ENCODE measurements around the gene TMEM132E.

TMEM132E gene

GRCh38 chr17:34682305-34682704, 102.9 kb downstream of the TMEM132E start:
- TF ChIP-seq SPI1 (IDR thresholded peaks at IDR 0.05; ENCODE audit: borderline replicate concordance, low read depth) (no peak), POLR2AphosphoS5 (IDR thresholded peaks at IDR 0.05; ENCODE audit: low read depth) (no peak), GABPA (IDR thresholded peaks at IDR 0.05; ENCODE audit: low read depth) (no peak), CTCF (IDR thresholded peaks at IDR 0.05; ENCODE audit: insufficient read depth, low read length) (no peak)
- TF ChIP-seq, protein P1, sequence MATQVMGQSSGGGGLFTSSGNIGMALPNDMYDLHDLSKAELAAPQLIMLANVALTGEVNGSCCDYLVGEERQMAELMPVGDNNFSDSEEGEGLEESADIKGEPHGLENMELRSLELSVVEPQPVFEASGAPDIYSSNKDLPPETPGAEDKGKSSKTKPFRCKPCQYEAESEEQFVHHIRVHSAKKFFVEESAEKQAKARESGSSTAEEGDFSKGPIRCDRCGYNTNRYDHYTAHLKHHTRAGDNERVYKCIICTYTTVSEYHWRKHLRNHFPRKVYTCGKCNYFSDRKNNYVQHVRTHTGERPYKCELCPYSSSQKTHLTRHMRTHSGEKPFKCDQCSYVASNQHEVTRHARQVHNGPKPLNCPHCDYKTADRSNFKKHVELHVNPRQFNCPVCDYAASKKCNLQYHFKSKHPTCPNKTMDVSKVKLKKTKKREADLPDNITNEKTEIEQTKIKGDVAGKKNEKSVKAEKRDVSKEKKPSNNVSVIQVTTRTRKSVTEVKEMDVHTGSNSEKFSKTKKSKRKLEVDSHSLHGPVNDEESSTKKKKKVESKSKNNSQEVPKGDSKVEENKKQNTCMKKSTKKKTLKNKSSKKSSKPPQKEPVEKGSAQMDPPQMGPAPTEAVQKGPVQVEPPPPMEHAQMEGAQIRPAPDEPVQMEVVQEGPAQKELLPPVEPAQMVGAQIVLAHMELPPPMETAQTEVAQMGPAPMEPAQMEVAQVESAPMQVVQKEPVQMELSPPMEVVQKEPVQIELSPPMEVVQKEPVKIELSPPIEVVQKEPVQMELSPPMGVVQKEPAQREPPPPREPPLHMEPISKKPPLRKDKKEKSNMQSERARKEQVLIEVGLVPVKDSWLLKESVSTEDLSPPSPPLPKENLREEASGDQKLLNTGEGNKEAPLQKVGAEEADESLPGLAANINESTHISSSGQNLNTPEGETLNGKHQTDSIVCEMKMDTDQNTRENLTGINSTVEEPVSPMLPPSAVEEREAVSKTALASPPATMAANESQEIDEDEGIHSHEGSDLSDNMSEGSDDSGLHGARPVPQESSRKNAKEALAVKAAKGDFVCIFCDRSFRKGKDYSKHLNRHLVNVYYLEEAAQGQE (IDR thresholded peaks at IDR 0.05; ENCODE audit: insufficient replicate concordance, low read depth): no peak
- no peak overlapping the region for H3K27ac ChIP-seq (replicated peaks)
- no peak for DNase-seq (ENCODE audit: low read depth in 1 of 2, low spot score in 1 of 2)

GRCh38 chr17:34683390-34683789, 104.0 kb downstream of the TMEM132E start:
- TF ChIP-seq GABPA (IDR thresholded peaks at IDR 0.05; ENCODE audit: low read depth) (no peak), SPI1 (IDR thresholded peaks at IDR 0.05; ENCODE audit: borderline replicate concordance, low read depth) (no peak), CTCF (IDR thresholded peaks at IDR 0.05; ENCODE audit: insufficient read depth, low read length) (no peak), POLR2AphosphoS5 (IDR thresholded peaks at IDR 0.05; ENCODE audit: low read depth) (no peak)
- TF ChIP-seq, protein P1 (IDR thresholded peaks at IDR 0.05; ENCODE audit: insufficient replicate concordance, low read depth): no peak
- DNase-seq (ENCODE audit: low read depth in 1 of 2, low spot score in 1 of 2): no peak
- no peaks in the 10 kb centered on the region for H3K27me3 ChIP-seq (ENCODE audit: insufficient read depth, poor library complexity, severe bottlenecking)
- H3K27ac ChIP-seq (replicated peaks): no peak overlapping the region
- no peak overlapping the region for H3K4me3 ChIP-seq (replicated peaks; ENCODE audit: insufficient read depth, low read length)

More at GRCh38 chr17:34682305-34682704, 102.9 kb downstream of the TMEM132E start:
- Histone ChIP-seq H3K4me3 (replicated peaks; ENCODE audit: insufficient read depth, low read length) (no peak overlapping the region), H3K27me3 (ENCODE audit: insufficient read depth, poor library complexity, severe bottlenecking) (no peaks in the 10 kb centered on the region)

Measured in HL-60 (cell line).